Panc1 (cell line): ENCODE results near the gene STAC. TPM values are rescaled to one million over a fixed set of nuclear protein-coding genes. Genes with fewer than 3 reads are reported as not detected.

Experiments
- ATAC-seq: fragments of 200-7000 bp; cut with Tn5 transposase; 2 replicates; pipeline ENCODE4 v1.9.1; 2020; ENCODE audit warnings: mild to moderate bottlenecking, moderate library complexity
- BruUV-seq: library from RNA; stranded (reverse); fragments of 400-500 nt; replicated peaks from 2 replicates; lab custom pipeline; 2021; lab: Mats Ljungman, UMichigan
- CTCF ChIA-PET: fragments of 300-600 bp; sonication (Branson Sonifier 250); formaldehyde crosslinking; loops from one replicate; lab custom pipeline; 2022; ENCODE audit warnings: antibody characterized with exemption; lab: Charles Lee
- POLR2A ChIA-PET: fragments of 300-600 bp; sonication (Branson Sonifier 250); formaldehyde crosslinking; loops from one replicate; lab custom pipeline; 2022; ENCODE audit warnings: antibody characterized with exemption; lab: Charles Lee
- DNase-seq: peaks from one replicate; pipeline ENCODE4 v3.0.0-alpha.2; 2010; ENCODE audit warnings: low read depth, low spot score
- H3K27ac ChIP-seq: 2 replicates; pipeline ENCODE4 v1.5.1; 2011; ENCODE audit warnings: mild to moderate bottlenecking, low read length, inconsistent platforms
- H3K27me3 ChIP-seq: fragments of 200-500 bp; sonication (Bioruptor generic); 2 replicates; pipeline ENCODE4 v1.6.0; 2014; ENCODE audit warnings: low read length, inconsistent platforms; ENCODE audit not compliant: control insufficient read depth, insufficient read depth
- H3K36me3 ChIP-seq: fragments of 200-500 bp; sonication (Bioruptor generic); 2 replicates; pipeline ENCODE4 v1.5.1; 2014; ENCODE audit warnings: inconsistent platforms, mild to moderate bottlenecking, low read length, moderate library complexity; ENCODE audit not compliant: control insufficient read depth, insufficient read depth
- H3K4me1 ChIP-seq: 2 replicates; pipeline ENCODE4 v1.5.1; 2011; ENCODE audit warnings: inconsistent platforms, mild to moderate bottlenecking, low read length, moderate library complexity; ENCODE audit not compliant: control insufficient read depth, insufficient read depth
- H3K4me3 ChIP-seq, 2 experiments: 2 replicates each; pipeline ENCODE4 v1.5.1; 2011 to 2012; ENCODE audit warnings: low read depth in 2 of 2, low read length in 2 of 2, mild to moderate bottlenecking in 2 of 2, inconsistent platforms in 1 of 2, moderate library complexity in 1 of 2
- H3K9me3 ChIP-seq: fragments of 200-500 bp; sonication (Bioruptor generic); 2 replicates; pipeline ENCODE4 v1.5.1; 2014; ENCODE audit warnings: low read depth, mild to moderate bottlenecking, inconsistent platforms, low read length, moderate library complexity; ENCODE audit not compliant: control insufficient read depth, insufficient read depth
- CTCF ChIP-seq: fragments of 450-650 bp; IDR thresholded peaks from 2 replicates; pipeline ENCODE4 v1.5.1; 2017; ENCODE audit warnings: mild to moderate bottlenecking
- POLR2AphosphoS5 ChIP-seq: IDR thresholded peaks from 2 replicates; pipeline ENCODE4 v1.6.1; 2012; ENCODE audit warnings: mild to moderate bottlenecking, low read depth, low read length, moderate library complexity
- SIN3A ChIP-seq: IDR thresholded peaks from 2 replicates; pipeline ENCODE4 v1.6.1; 2012; ENCODE audit warnings: low read depth, mild to moderate bottlenecking, low read length, moderate library complexity, borderline replicate concordance; ENCODE audit not compliant: insufficient read depth
- TCF7L2 ChIP-seq: IDR thresholded peaks from 2 replicates; pipeline ENCODE4 v1.6.1; 2011; ENCODE audit warnings: mild to moderate bottlenecking, low read depth, low read length, inconsistent platforms
- in situ Hi-C: cut with HindIII; loops from 2 replicates; pipeline ENCODE4 v1.10.0; 2016; ENCODE audit warnings: low sequenced_read_pairs, low pct_unique_long_range_greater_than_20kb
- intact Hi-C: fragments of 100-400 bp; cut with micrococcal nuclease; formaldehyde crosslinking; loops from one replicate; pipeline ENCODE4 v1.10.0; 2022; ENCODE audit not compliant: unreplicated experiment
- total RNA-seq: library from RNA; stranded (reverse); gene quantifications from one replicate; pipeline ENCODE4 v1.2.1, GENCODE V29; 2021; ENCODE audit not compliant: unreplicated experiment
- TF ChIP-seq, protein P1 (sequence below), 2 experiments: IDR thresholded peaks; 2 replicates each; pipeline ENCODE4 v1.6.1; 2011 to 2012; ENCODE audit warnings: low read depth in 2 of 2, control low read depth in 1 of 2, low read length in 1 of 2, mild to moderate bottlenecking in 1 of 2, moderate library complexity in 1 of 2; ENCODE audit not compliant: insufficient read depth in 1 of 2

Gene STAC
- total RNA-seq, 1 experiment from 2014 or later, result 18.8 TPM

DNA sequence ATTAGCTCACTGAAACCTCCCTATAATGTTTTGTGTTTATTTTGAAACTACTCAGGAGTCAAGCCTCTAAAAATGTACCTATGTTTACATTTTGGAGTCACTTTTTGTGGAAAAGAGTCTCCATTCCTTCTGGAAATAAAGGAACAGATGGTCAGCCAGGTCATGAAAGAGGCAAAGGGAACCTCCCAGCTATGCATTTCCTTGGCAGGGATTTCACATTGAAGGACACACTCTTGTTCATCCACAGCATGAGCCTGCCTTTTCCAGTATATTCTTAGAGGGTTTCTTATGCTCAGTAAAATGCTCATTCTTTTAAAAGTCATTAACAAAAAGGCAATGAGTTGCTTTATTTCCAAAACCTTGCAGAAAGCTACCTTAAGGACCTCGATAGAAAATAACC is 20.8 kb downstream of the STAC start:
- in situ Hi-C loops (no loop called here), intact Hi-C loops (no loop called here)
- H3K36me3 ChIP-seq, result no peaks in the 10 kb centered on the region
- TF ChIP-seq CTCF (no peak), TCF7L2 (no peak), POLR2AphosphoS5 (no peak), SIN3A (no peak)
- TF ChIP-seq, protein P1, sequence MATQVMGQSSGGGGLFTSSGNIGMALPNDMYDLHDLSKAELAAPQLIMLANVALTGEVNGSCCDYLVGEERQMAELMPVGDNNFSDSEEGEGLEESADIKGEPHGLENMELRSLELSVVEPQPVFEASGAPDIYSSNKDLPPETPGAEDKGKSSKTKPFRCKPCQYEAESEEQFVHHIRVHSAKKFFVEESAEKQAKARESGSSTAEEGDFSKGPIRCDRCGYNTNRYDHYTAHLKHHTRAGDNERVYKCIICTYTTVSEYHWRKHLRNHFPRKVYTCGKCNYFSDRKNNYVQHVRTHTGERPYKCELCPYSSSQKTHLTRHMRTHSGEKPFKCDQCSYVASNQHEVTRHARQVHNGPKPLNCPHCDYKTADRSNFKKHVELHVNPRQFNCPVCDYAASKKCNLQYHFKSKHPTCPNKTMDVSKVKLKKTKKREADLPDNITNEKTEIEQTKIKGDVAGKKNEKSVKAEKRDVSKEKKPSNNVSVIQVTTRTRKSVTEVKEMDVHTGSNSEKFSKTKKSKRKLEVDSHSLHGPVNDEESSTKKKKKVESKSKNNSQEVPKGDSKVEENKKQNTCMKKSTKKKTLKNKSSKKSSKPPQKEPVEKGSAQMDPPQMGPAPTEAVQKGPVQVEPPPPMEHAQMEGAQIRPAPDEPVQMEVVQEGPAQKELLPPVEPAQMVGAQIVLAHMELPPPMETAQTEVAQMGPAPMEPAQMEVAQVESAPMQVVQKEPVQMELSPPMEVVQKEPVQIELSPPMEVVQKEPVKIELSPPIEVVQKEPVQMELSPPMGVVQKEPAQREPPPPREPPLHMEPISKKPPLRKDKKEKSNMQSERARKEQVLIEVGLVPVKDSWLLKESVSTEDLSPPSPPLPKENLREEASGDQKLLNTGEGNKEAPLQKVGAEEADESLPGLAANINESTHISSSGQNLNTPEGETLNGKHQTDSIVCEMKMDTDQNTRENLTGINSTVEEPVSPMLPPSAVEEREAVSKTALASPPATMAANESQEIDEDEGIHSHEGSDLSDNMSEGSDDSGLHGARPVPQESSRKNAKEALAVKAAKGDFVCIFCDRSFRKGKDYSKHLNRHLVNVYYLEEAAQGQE (IDR thresholded peaks at IDR 0.05; ENCODE audit: insufficient read depth in 1 of 2, low read depth in 2 of 2, low read length in 1 of 2), result no peak
- H3K27ac ChIP-seq, result no peak overlapping the region
- CTCF ChIA-PET, result no interaction called here
- H3K9me3 ChIP-seq, result no peaks in the 10 kb centered on the region
- H3K4me3 ChIP-seq, result no peak overlapping the region
- POLR2A ChIA-PET, result no interaction called here
- H3K4me1 ChIP-seq, result no peaks in the 10 kb centered on the region
- no TSS peak for BruUV-seq
- ATAC-seq (no peak), DNase-seq (no peak)
- H3K27me3 ChIP-seq, result no peaks in the 10 kb centered on the region

DNA sequence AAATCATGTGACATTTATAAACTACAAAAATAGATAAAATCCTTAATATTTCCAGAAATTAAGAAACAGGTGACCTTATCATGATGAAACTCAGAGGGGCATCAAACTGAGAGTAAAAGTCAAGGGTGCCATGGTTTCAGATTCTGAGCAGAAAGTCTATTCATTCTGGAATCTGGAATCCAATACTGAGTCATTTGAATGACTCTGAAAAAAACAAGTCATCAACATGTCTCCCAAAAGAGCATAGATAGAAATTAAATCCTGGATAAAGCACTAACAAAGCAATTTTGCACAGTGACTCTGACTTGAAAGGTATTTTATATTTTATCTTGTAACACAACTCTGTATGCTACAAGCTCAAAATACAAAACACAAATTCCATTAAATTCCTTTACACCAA is 23.4 kb downstream of the STAC start:
- no peak for TF ChIP-seq POLR2AphosphoS5
- no peak for TF ChIP-seq CTCF
- TF ChIP-seq TCF7L2, result no peak
- TF ChIP-seq, protein P1 (IDR thresholded peaks at IDR 0.05; ENCODE audit: insufficient read depth in 1 of 2, low read depth in 2 of 2, low read length in 1 of 2), result no peak
- no peak for TF ChIP-seq SIN3A
- ChIA-PET POLR2A (no interaction called here), CTCF (interaction anchor here (0.6 kb wide), 1 partner anchor 112 kb away, joined by 4 read pairs; no protein-coding TSS in a partner anchor)
- no peaks in the 10 kb centered on the region for H3K4me1 ChIP-seq
- H3K27me3 ChIP-seq, result no peaks in the 10 kb centered on the region
- no peak overlapping the region for H3K27ac ChIP-seq
- DNase-seq, result no peak
- BruUV-seq, result no TSS peak
- no peak overlapping the region for H3K4me3 ChIP-seq
- ATAC-seq, result no peak
- no peaks in the 10 kb centered on the region for H3K36me3 ChIP-seq
- intact Hi-C loops (no loop called here), in situ Hi-C loops (no loop called here)
- no peaks in the 10 kb centered on the region for H3K9me3 ChIP-seq
